Activated naive CD4-positive, alpha-beta T cell treated with anti-CD3 and anti-CD28 coated beads, Interleukin-2, amount 50 U/mL, for 24 hours (primary cell): ENCODE results near the gene TLE3.
A peak's percentile ranks its signal among the peaks of the same experiment; 100 is the strongest.

ENCODE experiments used
- H3K27ac Mint-ChIP-seq: one replicate; pipeline ENCODE4 v1.8.0; 2021; ENCODE audit warnings: mild to moderate bottlenecking, mixed read lengths
- H3K27me3 Mint-ChIP-seq: one replicate; pipeline ENCODE4 v1.8.0; 2021; ENCODE audit warnings: mixed read lengths
- H3K36me3 Mint-ChIP-seq: one replicate; pipeline ENCODE4 v1.8.0; 2021; ENCODE audit warnings: mixed read lengths
- H3K4me1 Mint-ChIP-seq: one replicate; pipeline ENCODE4 v1.8.0; 2021; ENCODE audit warnings: mixed read lengths
- H3K4me3 Mint-ChIP-seq: one replicate; pipeline ENCODE4 v1.8.0; 2021; ENCODE audit warnings: mild to moderate bottlenecking, mixed read lengths
- H3K9me3 Mint-ChIP-seq: one replicate; pipeline ENCODE4 v1.8.0; 2021; ENCODE audit warnings: mixed read lengths

TLE3 gene

GRCh38 chr15:70067011-70067410 is 30.7 kb downstream of the TLE3 start:
- Mint-ChIP-seq H3K27me3 (no peaks in the 10 kb centered on the region), H3K4me1 (peaks cover 22% of the 10 kb centered on the region), H3K36me3 (peaks cover 12% of the 10 kb centered on the region), H3K9me3 (no peaks in the 10 kb centered on the region), H3K4me3 (no peak overlapping the region), H3K27ac (peak overlapping the region; percentile 49)

DNA sequence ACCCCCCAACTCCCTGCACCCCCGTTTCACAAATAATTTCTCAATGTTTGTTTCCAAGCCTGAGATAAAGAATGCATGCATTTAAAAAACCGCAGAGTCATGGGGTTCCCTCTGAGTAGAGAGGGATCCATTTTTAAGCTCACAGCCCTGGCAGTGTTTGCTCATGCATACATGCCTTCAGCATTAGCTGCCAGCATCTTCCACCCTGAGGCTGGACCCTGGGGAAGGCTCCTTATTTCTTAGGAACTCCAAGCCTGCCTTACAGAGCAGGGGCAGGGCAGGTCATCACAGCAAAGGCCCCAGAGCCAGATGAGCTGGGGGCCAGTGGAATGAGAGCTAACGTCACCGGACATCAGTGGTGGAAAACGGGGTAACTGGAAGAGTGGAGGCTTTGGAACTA is 31.3 kb downstream of the TLE3 start:
- Mint-ChIP-seq H3K4me3 (no peak overlapping the region), H3K9me3 (no peaks in the 10 kb centered on the region), H3K4me1 (peaks cover 22% of the 10 kb centered on the region), H3K36me3 (peaks cover 11% of the 10 kb centered on the region), H3K27me3 (no peaks in the 10 kb centered on the region), H3K27ac (no peak overlapping the region)

DNA sequence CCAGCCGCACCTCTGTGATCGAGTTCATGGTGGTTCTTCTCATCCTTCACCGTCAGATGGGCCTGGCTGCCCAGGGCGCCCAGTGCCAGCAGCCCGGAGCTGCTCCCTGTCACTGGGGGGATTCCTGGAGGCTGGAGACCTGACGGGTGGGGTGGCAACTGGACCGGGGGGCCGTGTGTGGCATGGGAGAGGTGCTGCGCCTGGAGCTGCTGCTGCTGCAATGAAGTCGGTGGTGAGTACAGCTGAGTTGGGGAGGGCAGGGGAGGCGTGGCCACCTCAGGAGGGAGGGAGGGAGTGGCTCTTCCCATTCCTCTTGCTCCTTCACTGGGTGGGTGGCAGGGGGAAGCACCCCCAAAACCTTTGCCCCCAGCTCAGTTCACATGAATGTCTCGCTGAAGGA is 31.7 kb downstream of the TLE3 start:
- H3K9me3 Mint-ChIP-seq: no peaks in the 10 kb centered on the region
- no peak overlapping the region for H3K27ac Mint-ChIP-seq
- H3K4me1 Mint-ChIP-seq: peaks cover 18% of the 10 kb centered on the region
- H3K27me3 Mint-ChIP-seq: no peaks in the 10 kb centered on the region
- no peak overlapping the region for H3K4me3 Mint-ChIP-seq
- peaks cover 10% of the 10 kb centered on the region for H3K36me3 Mint-ChIP-seq

GRCh38 chr15:70065006-70065722 is 32.6 kb downstream of the TLE3 start:
- H3K27me3 Mint-ChIP-seq: no peaks in the 10 kb centered on the region
- no peaks in the 10 kb centered on the region for H3K9me3 Mint-ChIP-seq
- H3K27ac Mint-ChIP-seq: no peak overlapping the region
- no peak overlapping the region for H3K4me3 Mint-ChIP-seq
- H3K4me1 Mint-ChIP-seq: peaks cover 14% of the 10 kb centered on the region
- peaks cover 6% of the 10 kb centered on the region for H3K36me3 Mint-ChIP-seq

- H3K27ac Mint-ChIP-seq: no peak overlapping the region
- H3K9me3 Mint-ChIP-seq: no peaks in the 10 kb centered on the region
- H3K27me3 Mint-ChIP-seq: no peaks in the 10 kb centered on the region
- peaks cover 9% of the 10 kb centered on the region for H3K4me1 Mint-ChIP-seq
- H3K4me3 Mint-ChIP-seq: no peak overlapping the region
- H3K36me3 Mint-ChIP-seq: peaks cover 8% of the 10 kb centered on the region
These were observed 33.3 kb downstream of the TLE3 start for GRCh38 chr15:70064441-70064840.

DNA sequence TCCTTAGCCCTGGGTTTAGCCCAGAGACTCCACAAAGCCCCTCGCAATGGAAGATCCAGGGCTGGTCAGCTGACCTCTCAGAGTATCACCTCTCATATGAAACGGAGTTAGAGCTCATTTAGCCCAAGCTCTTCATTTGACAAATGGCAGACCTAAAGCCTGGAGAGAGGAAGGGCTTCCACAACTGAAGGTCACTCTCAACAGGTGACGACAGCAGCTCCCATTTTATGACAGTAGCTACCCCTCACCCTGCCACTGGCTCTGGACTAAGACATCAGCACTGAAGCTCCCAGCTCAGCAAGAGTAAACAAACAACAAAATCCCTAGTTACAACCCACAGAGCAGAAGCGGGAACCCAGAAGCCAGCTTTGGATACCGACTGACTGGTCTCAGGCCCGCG is 33.7 kb downstream of the TLE3 start:
- H3K27me3 Mint-ChIP-seq: no peaks in the 10 kb centered on the region
- H3K36me3 Mint-ChIP-seq: peaks cover 8% of the 10 kb centered on the region
- H3K4me1 Mint-ChIP-seq: peaks cover 8% of the 10 kb centered on the region
- H3K4me3 Mint-ChIP-seq: no peak overlapping the region
- no peak overlapping the region for H3K27ac Mint-ChIP-seq
- no peaks in the 10 kb centered on the region for H3K9me3 Mint-ChIP-seq

DNA sequence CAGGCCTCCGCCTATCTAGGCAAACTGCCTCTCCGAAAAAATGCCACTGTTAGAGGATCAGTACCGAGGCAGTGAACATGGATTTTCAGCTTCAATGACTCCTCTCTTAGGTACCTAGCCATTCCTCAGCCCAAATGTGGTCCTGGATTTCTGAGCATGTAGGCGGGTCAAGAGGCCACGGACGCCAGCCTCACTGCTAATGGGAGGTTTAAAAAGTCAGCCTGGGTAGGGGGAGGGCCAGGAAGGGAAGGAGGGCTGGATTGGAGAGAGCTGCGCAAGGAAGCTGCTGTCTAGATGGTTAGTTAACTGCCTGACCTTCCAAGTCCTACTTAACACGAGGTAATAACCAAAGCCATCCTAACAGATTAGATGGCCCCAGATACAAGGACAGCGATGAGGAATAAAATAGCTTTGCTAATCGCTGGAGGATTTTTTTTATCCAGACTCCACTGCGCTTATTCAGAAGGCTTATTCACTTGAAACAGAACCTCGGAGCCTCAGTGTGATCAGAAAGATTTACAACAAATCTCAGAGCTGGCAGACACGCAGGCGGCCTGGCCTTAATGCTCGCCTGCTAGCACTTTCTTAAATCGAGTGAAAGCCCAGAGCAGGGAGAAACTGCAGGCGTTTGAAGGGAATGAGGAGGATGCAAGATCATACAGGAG is 34.3 kb downstream of the TLE3 start:
- H3K4me3 Mint-ChIP-seq: no peak overlapping the region
- H3K36me3 Mint-ChIP-seq: peaks cover 8% of the 10 kb centered on the region

DNA sequence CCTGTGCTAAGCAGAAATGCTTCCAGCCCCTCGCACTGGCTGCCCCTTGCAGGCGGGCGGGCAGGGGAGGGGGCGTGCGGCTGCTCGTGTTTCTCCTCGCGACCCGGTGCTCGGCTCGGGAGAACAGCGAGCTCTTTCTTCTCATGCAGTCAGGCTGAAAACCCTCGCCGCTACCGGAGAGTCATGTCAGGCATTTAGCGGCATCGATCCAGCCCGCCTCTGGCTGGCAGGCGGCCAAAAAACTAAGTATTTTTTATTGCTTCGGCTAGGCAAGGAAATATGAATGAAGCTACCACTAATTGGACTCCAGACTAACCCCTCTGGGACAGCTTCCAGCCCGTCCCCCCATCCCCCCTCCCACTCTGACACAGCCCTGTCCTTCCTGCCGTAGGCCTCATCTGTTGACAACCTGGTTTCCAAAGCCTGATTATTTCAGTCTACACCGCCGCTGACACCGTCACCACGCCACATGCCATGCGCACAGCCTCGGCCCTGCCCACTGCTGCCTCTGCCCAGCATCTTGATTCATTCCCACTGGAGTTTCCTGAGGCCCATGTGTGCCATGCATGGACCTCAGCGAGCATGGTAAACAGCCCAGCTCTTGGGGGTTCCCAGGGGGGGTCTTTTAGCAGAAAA is 35.3 kb downstream of the TLE3 start:
- Mint-ChIP-seq H3K27ac (no peak overlapping the region), H3K4me3 (no peak overlapping the region), H3K9me3 (no peaks in the 10 kb centered on the region), H3K4me1 (peaks cover 3% of the 10 kb centered on the region), H3K36me3 (peaks cover 8% of the 10 kb centered on the region), H3K27me3 (no peaks in the 10 kb centered on the region)

More for the DNA sequence above, 34.3 kb downstream of the TLE3 start:
- Mint-ChIP-seq H3K9me3 (no peaks in the 10 kb centered on the region), H3K27me3 (no peaks in the 10 kb centered on the region), H3K27ac (no peak overlapping the region), H3K4me1 (peaks cover 3% of the 10 kb centered on the region)

- H3K36me3 Mint-ChIP-seq: peaks cover 6% of the 10 kb centered on the region
- H3K9me3 Mint-ChIP-seq: no peaks in the 10 kb centered on the region
- no peak overlapping the region for H3K27ac Mint-ChIP-seq
These were observed 35.9 kb downstream of the TLE3 start for GRCh38 chr15:70061696-70062270.

GRCh38 chr15:70060993-70061305 is 36.8 kb downstream of the TLE3 start:
- Mint-ChIP-seq H3K9me3 (no peaks in the 10 kb centered on the region), H3K27ac (no peak overlapping the region), H3K36me3 (peaks cover 6% of the 10 kb centered on the region)

More at GRCh38 chr15:70061696-70062270, 35.9 kb downstream of the TLE3 start:
- Mint-ChIP-seq H3K4me3 (no peak overlapping the region), H3K4me1 (peaks cover 3% of the 10 kb centered on the region), H3K27me3 (no peaks in the 10 kb centered on the region)

GRCh38 chr15:70060214-70060992 is 37.3 kb downstream of the TLE3 start:
- Mint-ChIP-seq H3K4me3 (no peak overlapping the region), H3K4me1 (peaks cover under 1% of the 10 kb centered on the region), H3K36me3 (peaks cover 5% of the 10 kb centered on the region), H3K9me3 (no peaks in the 10 kb centered on the region), H3K27me3 (no peaks in the 10 kb centered on the region), H3K27ac (no peak overlapping the region)

More at GRCh38 chr15:70060993-70061305, 36.8 kb downstream of the TLE3 start:
- H3K4me3 Mint-ChIP-seq: no peak overlapping the region
- H3K4me1 Mint-ChIP-seq: peaks cover 3% of the 10 kb centered on the region
- H3K27me3 Mint-ChIP-seq: no peaks in the 10 kb centered on the region

DNA sequence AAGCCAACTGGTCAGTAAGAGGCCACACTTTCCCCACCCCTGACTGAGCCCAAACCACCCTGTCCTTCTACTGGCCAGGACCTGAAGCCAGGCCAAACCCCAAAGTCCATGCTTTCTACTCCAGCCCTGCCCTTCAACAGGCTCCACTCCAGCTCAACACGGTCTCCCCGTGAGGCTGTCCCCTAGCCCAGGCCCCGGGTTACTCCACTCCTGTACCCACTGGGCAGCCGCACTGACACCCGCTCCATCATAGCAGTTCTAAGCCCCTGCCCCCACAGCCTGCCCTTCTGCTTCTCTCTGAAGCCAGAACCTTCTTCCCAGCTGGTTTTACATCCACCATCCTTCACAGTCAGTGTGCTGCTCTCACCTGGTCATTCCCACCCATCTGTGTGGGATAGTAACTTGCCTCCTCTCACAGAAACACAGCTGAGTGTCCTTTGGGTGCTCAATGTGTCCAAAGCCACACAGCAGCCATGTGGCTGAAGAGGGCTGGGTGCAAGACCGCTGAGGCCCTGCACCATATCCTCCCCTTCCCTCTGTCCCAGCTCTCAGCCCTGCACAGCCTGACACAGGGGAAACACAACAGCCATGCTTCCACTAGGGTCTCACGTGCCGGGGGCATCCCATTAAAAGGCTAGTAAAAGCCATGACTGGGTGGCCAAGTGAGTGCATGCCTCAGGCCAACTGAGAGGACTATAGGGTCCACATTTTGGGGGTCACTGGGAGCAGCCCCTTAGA is 38.1 kb downstream of the TLE3 start:
- H3K4me3 Mint-ChIP-seq: no peak overlapping the region
- no peaks in the 10 kb centered on the region for H3K9me3 Mint-ChIP-seq
- no peaks in the 10 kb centered on the region for H3K27me3 Mint-ChIP-seq
- peaks cover 5% of the 10 kb centered on the region for H3K36me3 Mint-ChIP-seq
- peak overlapping the region; percentile 35 for H3K27ac Mint-ChIP-seq
- H3K4me1 Mint-ChIP-seq: no peaks in the 10 kb centered on the region

GRCh38 chr15:70058642-70059360 is 38.9 kb downstream of the TLE3 start:
- Mint-ChIP-seq H3K4me1 (no peaks in the 10 kb centered on the region), H3K9me3 (no peaks in the 10 kb centered on the region), H3K4me3 (no peak overlapping the region), H3K27ac (no peak overlapping the region), H3K36me3 (peaks cover 7% of the 10 kb centered on the region), H3K27me3 (no peaks in the 10 kb centered on the region)

DNA sequence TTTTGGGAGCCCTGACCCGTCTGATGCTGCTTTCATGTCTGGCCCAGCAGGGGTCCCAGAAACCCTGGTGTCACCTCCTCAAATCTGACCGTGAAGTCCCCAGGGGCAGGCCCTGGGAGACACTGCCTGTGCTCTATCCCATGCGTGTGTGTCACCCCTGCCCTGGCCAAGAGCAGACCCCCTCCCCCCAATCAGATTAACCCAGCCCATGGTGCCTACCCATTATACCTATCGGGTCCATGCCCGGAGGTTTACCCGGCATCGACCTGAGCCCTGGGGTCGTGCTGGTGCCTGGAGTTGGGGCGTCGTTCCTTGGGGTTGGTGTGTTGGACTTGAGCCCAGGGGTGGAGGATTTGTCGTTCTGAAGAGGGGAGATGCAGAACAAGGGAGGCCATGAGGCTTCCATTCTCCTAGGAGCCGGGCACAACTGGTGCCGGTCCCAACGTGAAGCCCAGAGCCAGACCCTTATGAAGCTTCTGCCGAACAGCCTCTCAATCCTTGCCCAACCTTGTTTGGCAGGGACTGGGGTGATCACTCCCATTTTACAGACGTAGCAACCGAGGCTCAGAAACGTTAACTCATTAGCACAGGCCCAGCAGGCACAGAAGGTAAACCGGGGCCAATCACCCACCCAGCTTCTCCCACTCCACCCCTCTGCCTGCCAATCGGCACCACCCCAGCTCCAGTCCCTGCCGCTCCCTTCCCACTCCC is 39.6 kb downstream of the TLE3 start:
- Mint-ChIP-seq H3K9me3 (no peaks in the 10 kb centered on the region), H3K36me3 (peaks cover 9% of the 10 kb centered on the region), H3K27ac (no peak overlapping the region), H3K4me3 (no peak overlapping the region), H3K4me1 (no peaks in the 10 kb centered on the region), H3K27me3 (no peaks in the 10 kb centered on the region)
